Calu3 (cell line): Measurements from ENCODE around the gene EFCC1. TPM values are rescaled to one million over a fixed set of nuclear protein-coding genes. Genes with fewer than 3 reads are reported as not detected.

ENCODE experiments used
- BruUV-seq: library from RNA; stranded (reverse); fragments of 400-500 nt; replicated peaks from 2 replicates; lab custom pipeline; 2021; lab: Mats Ljungman, UMichigan
- CTCF ChIA-PET: fragments of 300-600 bp; sonication (Branson Sonifier 250); formaldehyde crosslinking; loops from one replicate; lab custom pipeline; 2022; ENCODE audit warnings: antibody characterized with exemption; lab: Charles Lee
- DNase-seq: peaks from one replicate; pipeline ENCODE4 v3.0.0; 2022
- H3K27ac Mint-ChIP-seq: one replicate; pipeline ENCODE4 v1.8.0; 2022; ENCODE audit warnings: mixed read lengths; ENCODE audit not compliant: unreplicated experiment
- H3K27me3 Mint-ChIP-seq: one replicate; pipeline ENCODE4 v1.8.0; 2022; ENCODE audit warnings: mixed read lengths; ENCODE audit not compliant: unreplicated experiment
- H3K36me3 Mint-ChIP-seq: one replicate; pipeline ENCODE4 v1.8.0; 2022; ENCODE audit warnings: mild to moderate bottlenecking, moderate library complexity, mixed read lengths; ENCODE audit not compliant: insufficient read depth, unreplicated experiment
- H3K4me1 Mint-ChIP-seq: one replicate; pipeline ENCODE4 v1.8.0; 2022; ENCODE audit warnings: mild to moderate bottlenecking, low read depth, mixed read lengths; ENCODE audit not compliant: unreplicated experiment
- H3K4me3 Mint-ChIP-seq: one replicate; pipeline ENCODE4 v1.8.0; 2022; ENCODE audit warnings: mild to moderate bottlenecking, low read depth, moderate library complexity, mixed read lengths; ENCODE audit not compliant: unreplicated experiment
- H3K9me3 Mint-ChIP-seq: one replicate; pipeline ENCODE4 v1.8.0; 2022; ENCODE audit warnings: low read depth, mixed read lengths; ENCODE audit not compliant: unreplicated experiment
- CTCF ChIP-seq: fragments of 200-600 bp; IDR thresholded peaks from one replicate; pipeline ENCODE4 v1.8.0; 2022; ENCODE audit warnings: antibody characterized with exemption; ENCODE audit not compliant: unreplicated experiment
- intact Hi-C: fragments of 100-400 bp; cut with micrococcal nuclease; formaldehyde crosslinking; loops from one replicate; pipeline ENCODE4 v1.10.0; 2022; ENCODE audit not compliant: unreplicated experiment
- total RNA-seq: library from RNA; stranded (reverse); gene quantifications from 2 replicates; pipeline ENCODE4 v1.2.3, GENCODE V29; 2022

EFCC1 gene
- total RNA-seq, 1 experiment from 2014 or later = not detected

DNA sequence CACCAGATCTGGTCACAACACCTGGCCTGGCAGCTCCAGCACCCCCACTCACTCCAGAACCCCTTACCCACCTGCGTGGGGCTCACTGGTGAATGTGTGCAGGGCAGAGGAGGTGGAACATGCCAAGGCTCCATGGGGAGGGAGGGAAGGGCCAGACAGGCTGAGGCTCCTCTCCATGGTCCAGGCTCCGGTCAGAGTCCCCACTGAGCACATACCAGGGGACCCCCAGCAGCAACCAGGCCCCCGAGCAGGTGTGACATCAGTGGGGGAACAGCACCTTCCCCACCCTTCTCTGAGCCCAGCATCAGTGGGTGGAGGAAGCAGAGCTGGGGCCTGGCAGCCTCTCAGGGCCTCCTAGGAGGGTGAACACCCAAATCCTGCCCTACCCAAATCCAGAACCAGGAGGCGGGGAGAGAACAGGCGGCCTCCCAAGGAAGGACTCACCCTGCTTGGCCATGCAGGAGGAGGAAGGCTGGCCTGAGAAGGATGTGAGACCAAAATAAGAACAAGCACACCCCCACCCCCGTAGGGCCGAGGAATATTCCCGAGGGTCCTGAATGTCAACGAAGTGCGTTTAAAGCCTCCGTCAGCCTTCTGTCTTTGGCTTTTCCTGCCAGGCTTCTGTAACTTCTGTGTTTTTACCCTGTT, 58.3 kb downstream of the EFCC1 start:
- no peak overlapping the region for H3K27ac Mint-ChIP-seq
- intact Hi-C loops = no loop called here
- CTCF ChIA-PET = interaction anchor here (1.1 kb wide), 1 partner anchor 43 kb away, joined by 4 read pairs; no protein-coding TSS in a partner anchor
- no peak for TF ChIP-seq CTCF
- H3K4me1 Mint-ChIP-seq = peaks cover 23% of the 10 kb centered on the region
- H3K9me3 Mint-ChIP-seq = no peaks in the 10 kb centered on the region
- no peak overlapping the region for H3K4me3 Mint-ChIP-seq
- no peak for DNase-seq
- peaks cover 36% of the 10 kb centered on the region for H3K27me3 Mint-ChIP-seq
- H3K36me3 Mint-ChIP-seq = peaks cover 4% of the 10 kb centered on the region
- no TSS peak for BruUV-seq

GRCh38 chr3:129060276-129061022, 59.3 kb downstream of the EFCC1 start, which contains the start of gene GP9:
GP9 (plus strand) TSS chr3:129060779; CDS start chr3:129061740, 961 bp downstream.
- intact Hi-C loops = no loop called here
- CTCF ChIA-PET = no interaction called here
- no peaks in the 10 kb centered on the region for H3K9me3 Mint-ChIP-seq
- peaks cover 4% of the 10 kb centered on the region for H3K36me3 Mint-ChIP-seq
- no peak within 1 kb of the TSS for H3K4me3 Mint-ChIP-seq
- H3K27ac Mint-ChIP-seq = no peak within 1 kb of the TSS
- peaks cover 17% of the 10 kb centered on the region for H3K4me1 Mint-ChIP-seq
- no peak for DNase-seq
- H3K27me3 Mint-ChIP-seq = peaks cover 36% of the 10 kb centered on the region
- no TSS peak for BruUV-seq
- TF ChIP-seq CTCF = no peak

DNA sequence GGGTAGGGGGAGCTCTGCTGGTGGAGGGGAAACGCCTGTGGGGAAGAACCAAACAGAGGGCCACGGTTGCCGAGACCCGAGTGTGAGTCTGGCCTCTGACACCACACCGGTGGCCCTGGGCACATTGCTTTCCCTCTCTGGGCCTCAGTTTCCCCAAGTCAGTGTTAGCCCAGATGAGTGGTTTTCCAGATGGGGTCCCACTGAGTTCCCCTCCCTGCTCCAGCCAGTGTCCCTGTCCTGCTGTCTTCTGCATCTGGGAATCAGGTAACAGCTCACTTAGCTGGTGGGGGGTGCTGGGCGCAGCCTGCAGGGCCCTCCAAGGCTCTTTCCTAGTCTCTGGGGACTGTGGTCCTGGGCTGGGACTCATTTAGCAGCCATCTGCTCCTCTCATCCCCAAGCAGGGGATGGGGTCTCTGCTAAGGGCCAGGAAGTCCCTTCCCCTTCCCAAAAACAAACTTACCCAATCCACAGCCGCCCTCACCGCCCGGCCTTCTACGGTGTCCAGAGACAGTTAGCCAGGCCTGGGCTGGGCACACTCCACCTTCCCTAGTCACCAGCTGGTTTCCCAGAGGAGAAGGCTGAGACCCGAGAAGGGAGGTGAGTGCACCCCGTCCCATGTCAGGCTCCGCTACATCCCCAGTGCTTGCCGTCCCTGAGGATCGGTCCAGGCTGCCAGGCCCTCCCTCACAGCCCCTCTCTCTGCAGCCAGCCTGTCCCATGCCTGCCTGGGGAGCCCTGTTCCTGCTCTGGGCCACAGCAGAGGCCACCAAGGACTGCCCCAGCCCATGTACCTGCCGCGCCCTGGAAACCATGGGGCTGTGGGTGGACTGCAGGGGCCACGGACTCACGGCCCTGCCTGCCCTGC, 60.2 kb downstream of the EFCC1 start:
- intact Hi-C loops = no loop called here
- peaks cover 9% of the 10 kb centered on the region for H3K4me1 Mint-ChIP-seq
- H3K9me3 Mint-ChIP-seq = no peaks in the 10 kb centered on the region
- no peak for TF ChIP-seq CTCF
- H3K27ac Mint-ChIP-seq = no peak overlapping the region
- no TSS peak for BruUV-seq
- H3K36me3 Mint-ChIP-seq = peaks cover 4% of the 10 kb centered on the region
- CTCF ChIA-PET = no interaction called here
- peaks cover 39% of the 10 kb centered on the region for H3K27me3 Mint-ChIP-seq
- DNase-seq = no peak
- no peak overlapping the region for H3K4me3 Mint-ChIP-seq
